Mesenchymal stem cell (in vitro differentiated cells and primary cell): ENCODE data around the gene RNGTT. TPM values are rescaled to one million over a fixed set of nuclear protein-coding genes. Genes with fewer than 3 reads are reported as not detected.

Experiments
- DNase-seq: peaks from one replicate; pipeline ENCODE4 v3.0.0-alpha.2; 2013
- H2AFZ ChIP-seq: one replicate; pipeline ENCODE4 v1.6.1; 2013; ENCODE audit warnings: low read depth, mild to moderate bottlenecking, control low read depth, inconsistent platforms, low read length, moderate library complexity
- H2AK5ac ChIP-seq: 2 replicates; pipeline ENCODE4 v1.6.1; 2013; ENCODE audit warnings: low read length, moderate library complexity, mild to moderate bottlenecking, inconsistent platforms; ENCODE audit not compliant: severe bottlenecking
- H2BK120ac ChIP-seq: one replicate; pipeline ENCODE4 v1.6.1; 2013; ENCODE audit warnings: low read depth, mild to moderate bottlenecking, inconsistent platforms, low read length, moderate library complexity
- H2BK12ac ChIP-seq, 2 experiments: one replicate each; pipeline ENCODE4 v1.6.1; 2013; ENCODE audit warnings: inconsistent platforms in 2 of 2, low read length in 2 of 2, mild to moderate bottlenecking in 2 of 2, moderate library complexity in 2 of 2, control low read depth in 1 of 2
- H2BK15ac ChIP-seq: one replicate; pipeline ENCODE4 v1.6.1; 2013; ENCODE audit warnings: mild to moderate bottlenecking, low read depth, inconsistent platforms; ENCODE audit not compliant: poor library complexity, severe bottlenecking
- H2BK5ac ChIP-seq: 2 replicates; pipeline ENCODE4 v1.6.1; 2013; ENCODE audit warnings: low read depth, mild to moderate bottlenecking, low read length, control low read depth, inconsistent platforms; ENCODE audit not compliant: poor library complexity, severe bottlenecking
- H3K14ac ChIP-seq, 2 experiments: one replicate each; pipeline ENCODE4 v1.6.1; 2013; ENCODE audit warnings: inconsistent platforms in 2 of 2, low read length in 2 of 2, control low read depth in 1 of 2, mild to moderate bottlenecking in 1 of 2, moderate library complexity in 1 of 2
- H3K18ac ChIP-seq, 2 experiments: one replicate each; pipeline ENCODE4 v1.6.1; 2013; ENCODE audit warnings: inconsistent platforms in 2 of 2, low read length in 2 of 2, control low read depth in 1 of 2, low read depth in 1 of 2, mild to moderate bottlenecking in 1 of 2
- H3K23ac ChIP-seq, 2 experiments: one replicate each; pipeline ENCODE4 v1.6.1; 2013; ENCODE audit warnings: inconsistent platforms in 2 of 2, low read length in 2 of 2, mild to moderate bottlenecking in 2 of 2, moderate library complexity in 2 of 2, control low read depth in 1 of 2
- H3K27ac ChIP-seq: 2 replicates; pipeline ENCODE4 v1.5.1; 2013; ENCODE audit warnings: mild to moderate bottlenecking, moderate library complexity, low read length, control low read depth, inconsistent platforms; ENCODE audit not compliant: poor library complexity, severe bottlenecking
- H3K27me3 ChIP-seq, 2 experiments: 2 replicates each; pipeline versions ENCODE4 v1.6.1 to v1.7.0; 2013; ENCODE audit warnings: low read length in 2 of 2, mild to moderate bottlenecking in 2 of 2, moderate library complexity in 2 of 2, control low read depth in 1 of 2, inconsistent platforms in 1 of 2; ENCODE audit not compliant: control insufficient read depth in 1 of 2, insufficient read depth in 1 of 2
- H3K36me3 ChIP-seq, 2 experiments: 2 replicates each; pipeline versions ENCODE4 v1.6.1 to v1.7.0; 2013; ENCODE audit warnings: low read length in 2 of 2, control low read depth in 1 of 2, inconsistent platforms in 1 of 2, low read depth in 1 of 2, mild to moderate bottlenecking in 1 of 2; ENCODE audit not compliant: insufficient read depth in 2 of 2, control insufficient read depth in 1 of 2
- H3K4ac ChIP-seq, 2 experiments: one replicate each; pipeline ENCODE4 v1.6.1; 2013; ENCODE audit warnings: inconsistent platforms in 2 of 2, low read length in 2 of 2, mild to moderate bottlenecking in 2 of 2, moderate library complexity in 2 of 2, control low read depth in 1 of 2, low read depth in 1 of 2
- H3K4me1 ChIP-seq: 2 replicates; pipeline ENCODE4 v1.6.1; 2013; ENCODE audit warnings: low read depth, low read length, control low read depth; ENCODE audit not compliant: control insufficient read depth, insufficient read depth
- H3K4me2 ChIP-seq: 2 replicates; pipeline ENCODE4 v1.6.1; 2013; ENCODE audit warnings: low read length, mild to moderate bottlenecking, inconsistent platforms; ENCODE audit not compliant: poor library complexity, severe bottlenecking
- H3K4me3 ChIP-seq, 2 experiments: 2 replicates each; pipeline versions ENCODE4 v1.5.1 to v1.7.0; 2013; ENCODE audit warnings: low read length in 2 of 2, mild to moderate bottlenecking in 2 of 2, control low read depth in 1 of 2, low read depth in 1 of 2; ENCODE audit not compliant: insufficient read depth in 1 of 2
- H3K79me1 ChIP-seq: replicated peaks from 2 replicates; pipeline ENCODE4 v1.6.1; 2013; ENCODE audit warnings: mild to moderate bottlenecking, control low read depth, low read length, inconsistent platforms; ENCODE audit not compliant: poor library complexity, severe bottlenecking
- H3K9ac ChIP-seq: 2 replicates; pipeline ENCODE4 v1.7.0; 2013; ENCODE audit warnings: mild to moderate bottlenecking, low read length, moderate library complexity
- H3K9me3 ChIP-seq: 2 replicates; pipeline ENCODE4 v1.7.0; 2013; ENCODE audit warnings: mild to moderate bottlenecking, low read length; ENCODE audit not compliant: control insufficient read depth
- H4K8ac ChIP-seq: one replicate; pipeline ENCODE4 v1.6.1; 2013; ENCODE audit warnings: inconsistent platforms, mild to moderate bottlenecking, low read length, moderate library complexity
- H4K91ac ChIP-seq: one replicate; pipeline ENCODE4 v1.6.1; 2013; ENCODE audit warnings: mild to moderate bottlenecking, low read length, inconsistent platforms
- WGBS: methylation state at CpG from one replicate; pipeline ENCODE4 v1.1.7; 2013; ENCODE audit warnings: mixed read lengths; 5-methylcytosine and 5-hydroxymethylcytosine counted together
- polyA plus RNA-seq, 2 experiments: library from polyadenylated mRNA; stranded (reverse); fragments of 200-250 nt; gene quantifications; one replicate each; pipeline ENCODE4 v1.2.3, GENCODE V29; 2013

RNGTT gene
- 6.8 TPM for polyA plus RNA-seq (2013, experiment 1 of 2)
- polyA plus RNA-seq (2013, experiment 2 of 2), result 7.1 TPM

DNA sequence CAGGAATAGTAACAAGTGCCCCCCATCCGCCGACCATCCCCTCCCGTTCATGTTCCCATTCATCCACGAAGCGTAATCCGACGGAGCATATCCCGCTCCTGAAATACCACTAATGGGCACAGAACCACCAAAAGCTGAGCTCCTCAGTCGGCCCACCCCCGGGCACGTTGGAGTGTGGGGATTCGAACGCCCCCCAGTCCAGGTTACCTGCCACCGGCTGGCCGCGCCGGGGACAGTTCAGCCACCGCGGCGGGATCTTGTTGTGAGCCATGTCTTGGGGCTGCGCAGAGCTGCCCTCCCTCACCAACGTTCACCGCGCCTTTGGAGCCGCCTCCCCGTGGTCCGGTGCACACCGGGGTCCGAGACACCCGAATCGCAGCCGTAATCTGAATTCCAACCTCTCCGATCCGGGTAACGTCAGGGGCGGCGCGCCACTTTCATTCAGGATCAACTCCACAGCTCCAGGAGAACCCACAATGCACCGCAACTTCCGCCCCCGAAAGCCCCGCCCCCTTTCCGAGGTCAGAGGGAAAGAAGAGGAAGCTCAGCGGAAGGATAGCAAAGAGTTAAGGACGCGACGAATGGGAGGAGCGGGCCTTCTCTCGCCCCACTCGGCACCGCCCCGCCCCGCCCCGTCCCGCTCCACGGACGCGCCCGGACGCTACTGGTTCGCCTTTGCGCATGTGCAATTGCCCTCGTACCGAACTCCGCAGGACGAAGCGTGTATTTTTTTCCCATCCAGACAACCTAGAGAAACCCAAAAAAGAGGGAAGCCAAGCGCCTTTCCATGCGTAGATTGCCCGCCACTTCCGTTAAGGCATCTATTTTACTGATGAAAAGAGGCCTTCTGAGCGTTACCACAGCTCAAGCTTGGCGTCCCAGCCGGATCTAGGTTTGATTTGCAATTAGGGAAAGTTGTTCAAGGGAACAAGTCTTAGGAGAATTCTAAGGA lies at the start of gene RNGTT:
Gene RNGTT (minus strand): TSS at position 480 of the 952 bp plus-strand sequence. CDS start 209 bp downstream, at position 271.
- Histone ChIP-seq H4K8ac (peak within 1 kb of the TSS; percentile 97), H2BK5ac (no peak within 1 kb of the TSS), H3K27ac (peak within 1 kb of the TSS; percentile 80), H3K23ac (peak within 1 kb of the TSS in 1 of 2 experiments; percentile 42), H3K4me1 (peaks cover 6% of the 10 kb centered on the region), H3K4me2 (peak within 1 kb of the TSS; percentile 92), H2BK15ac (peak within 1 kb of the TSS; percentile 80), H3K14ac (peak within 1 kb of the TSS in 1 of 2 experiments; percentile 97), H2BK120ac (no peak within 1 kb of the TSS), H3K36me3 (no peaks in the 10 kb centered on the region), H2BK12ac (no peak within 1 kb of the TSS), H2AK5ac (peak within 1 kb of the TSS; percentile 38), H4K91ac (peak within 1 kb of the TSS; percentile 82), H3K9ac (peak within 1 kb of the TSS; percentile 98), H3K4ac (peak within 1 kb of the TSS; percentile 64 to 81), H3K79me1 (peaks cover 7% of the 10 kb centered on the region), H3K4me3 (peak within 1 kb of the TSS; percentile 100), H3K27me3 (no peaks in the 10 kb centered on the region), H3K18ac (peak within 1 kb of the TSS; percentile 95 to 98), H3K9me3 (peaks cover 17% of the 10 kb centered on the region), H2AFZ (peak within 1 kb of the TSS; percentile 89)
- under 1% methylated on average over 64 of the region's 74 CpGs for WGBS
- DNase-seq, result peak; percentile 99

DNA sequence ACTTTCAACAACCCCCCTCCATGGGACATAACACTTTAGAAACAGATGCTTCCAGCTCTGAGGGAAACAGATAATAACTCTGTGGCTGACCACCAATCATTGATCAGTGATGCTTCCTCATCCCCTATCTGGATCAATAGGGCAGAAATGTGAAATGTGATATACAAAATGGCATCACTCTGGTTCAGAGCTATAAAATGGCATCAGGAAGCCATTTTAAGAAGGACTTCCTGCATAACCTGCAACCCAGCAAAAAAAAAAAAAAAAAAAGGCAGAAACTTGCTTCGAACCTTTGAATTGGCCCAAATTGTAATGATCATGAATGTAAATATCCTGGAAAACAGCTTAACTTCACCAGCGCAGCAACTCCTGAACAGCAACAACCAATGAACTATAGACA lies 48.0 kb upstream of the RNGTT start:
- H3K9ac ChIP-seq, result no peak overlapping the region
- no peak overlapping the region for H3K23ac ChIP-seq
- H2AFZ ChIP-seq, result no peak overlapping the region
- H3K27ac ChIP-seq, result no peak overlapping the region
- H4K8ac ChIP-seq, result no peak overlapping the region
- no peaks in the 10 kb centered on the region for H3K79me1 ChIP-seq
- no peak overlapping the region for H3K14ac ChIP-seq
- H3K36me3 ChIP-seq, result no peaks in the 10 kb centered on the region
- no peak overlapping the region for H3K4ac ChIP-seq
- H2BK5ac ChIP-seq, result no peak overlapping the region
- no peak overlapping the region for H3K18ac ChIP-seq
- H3K9me3 ChIP-seq, result no peaks in the 10 kb centered on the region
- peaks cover 0 to 8% of the 10 kb centered on the region in 2 experiments for H3K27me3 ChIP-seq
- no peak overlapping the region for H2BK15ac ChIP-seq
- H3K4me1 ChIP-seq, result no peaks in the 10 kb centered on the region
- H2BK120ac ChIP-seq, result no peak overlapping the region
- no peak overlapping the region for H2BK12ac ChIP-seq
- no peak overlapping the region for H4K91ac ChIP-seq
- no peak overlapping the region for H3K4me2 ChIP-seq
- H2AK5ac ChIP-seq, result no peak overlapping the region
- DNase-seq, result no peak
- 94% methylated on average over 2 of the region's 2 CpGs for WGBS
- H3K4me3 ChIP-seq, result no peak overlapping the region

DNA sequence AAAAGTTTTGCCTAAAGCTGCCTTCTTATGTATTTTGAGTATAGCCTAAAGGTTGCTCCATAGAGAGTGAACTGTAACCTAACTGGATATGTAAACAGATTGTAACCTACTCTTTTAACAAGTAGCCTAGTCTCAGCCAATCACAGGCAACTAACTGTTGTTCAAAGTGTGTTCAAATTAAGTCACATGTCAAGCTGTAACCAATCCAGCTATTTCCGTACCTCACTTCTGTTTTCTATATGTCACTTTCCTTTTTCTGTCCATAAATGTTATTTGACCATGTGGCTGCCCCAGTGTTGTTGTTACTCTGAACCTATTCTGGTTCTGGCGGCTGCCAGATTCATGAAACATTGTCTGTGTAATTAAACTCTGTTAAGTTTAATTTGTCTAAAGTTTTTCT lies 47.4 kb upstream of the RNGTT start:
- Histone ChIP-seq H4K8ac (no peak overlapping the region), H3K27me3 (peaks cover 0 to 8% of the 10 kb centered on the region in 2 experiments), H2BK5ac (no peak overlapping the region), H3K18ac (no peak overlapping the region), H3K36me3 (no peaks in the 10 kb centered on the region), H2BK12ac (no peak overlapping the region), H3K9me3 (no peaks in the 10 kb centered on the region), H3K14ac (no peak overlapping the region), H2BK15ac (no peak overlapping the region), H2AK5ac (no peak overlapping the region), H3K79me1 (no peaks in the 10 kb centered on the region), H3K4me1 (no peaks in the 10 kb centered on the region), H2BK120ac (no peak overlapping the region), H3K9ac (no peak overlapping the region), H3K4me3 (no peak overlapping the region), H4K91ac (no peak overlapping the region), H3K4me2 (no peak overlapping the region), H3K23ac (no peak overlapping the region), H3K4ac (no peak overlapping the region), H3K27ac (no peak overlapping the region), H2AFZ (no peak overlapping the region)
- WGBS, result 100% methylated on average over 1 of the region's 2 CpGs
- DNase-seq, result no peak

DNA sequence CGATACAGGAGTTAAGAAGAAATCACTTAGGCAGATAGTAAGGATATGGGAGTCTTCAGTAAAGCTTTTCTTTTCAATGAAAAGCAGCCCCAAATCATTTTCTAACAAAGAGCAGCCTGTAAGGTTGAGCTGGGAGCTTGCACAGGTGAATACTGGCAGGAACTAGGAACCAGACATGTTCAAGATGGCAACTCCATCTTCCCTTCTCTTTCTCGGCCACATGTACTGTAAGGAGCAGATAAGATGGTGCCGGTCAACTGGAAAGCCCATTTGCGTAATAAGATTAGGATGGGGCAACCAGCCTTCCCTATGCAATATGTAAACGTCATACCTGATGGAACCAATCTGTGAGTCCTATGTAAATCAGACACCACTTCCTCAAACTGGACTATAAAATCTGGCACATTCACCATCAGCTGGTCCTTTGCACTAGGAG lies 46.2 kb upstream of the RNGTT start:
- no peak overlapping the region for H3K18ac ChIP-seq
- H3K4me2 ChIP-seq, result no peak overlapping the region
- no peaks in the 10 kb centered on the region for H3K36me3 ChIP-seq
- H3K27ac ChIP-seq, result no peak overlapping the region
- H2BK120ac ChIP-seq, result no peak overlapping the region
- no peak overlapping the region for H3K4ac ChIP-seq
- no peak overlapping the region for H4K91ac ChIP-seq
- H3K23ac ChIP-seq, result no peak overlapping the region
- DNase-seq, result no peak
- H2BK5ac ChIP-seq, result no peak overlapping the region
- no peak overlapping the region for H3K9ac ChIP-seq
- 91% methylated on average over 4 of the region's 5 CpGs for WGBS
- H2AK5ac ChIP-seq, result no peak overlapping the region
- H3K9me3 ChIP-seq, result no peaks in the 10 kb centered on the region
- no peak overlapping the region for H2BK12ac ChIP-seq
- H3K4me3 ChIP-seq, result no peak overlapping the region
- H3K27me3 ChIP-seq, result peaks cover 0 to 8% of the 10 kb centered on the region in 2 experiments
- H3K79me1 ChIP-seq, result no peaks in the 10 kb centered on the region
- no peak overlapping the region for H3K14ac ChIP-seq
- no peaks in the 10 kb centered on the region for H3K4me1 ChIP-seq
- H2BK15ac ChIP-seq, result no peak overlapping the region
- no peak overlapping the region for H2AFZ ChIP-seq
- no peak overlapping the region for H4K8ac ChIP-seq
